ENCODE measurements around the gene RGN.
"Not testable (repeated sequence)": the region's sequence is repeated elsewhere in the genome, so short reads cannot be mapped to it uniquely, and the experiment has no call there.

The RGN gene

DNA sequence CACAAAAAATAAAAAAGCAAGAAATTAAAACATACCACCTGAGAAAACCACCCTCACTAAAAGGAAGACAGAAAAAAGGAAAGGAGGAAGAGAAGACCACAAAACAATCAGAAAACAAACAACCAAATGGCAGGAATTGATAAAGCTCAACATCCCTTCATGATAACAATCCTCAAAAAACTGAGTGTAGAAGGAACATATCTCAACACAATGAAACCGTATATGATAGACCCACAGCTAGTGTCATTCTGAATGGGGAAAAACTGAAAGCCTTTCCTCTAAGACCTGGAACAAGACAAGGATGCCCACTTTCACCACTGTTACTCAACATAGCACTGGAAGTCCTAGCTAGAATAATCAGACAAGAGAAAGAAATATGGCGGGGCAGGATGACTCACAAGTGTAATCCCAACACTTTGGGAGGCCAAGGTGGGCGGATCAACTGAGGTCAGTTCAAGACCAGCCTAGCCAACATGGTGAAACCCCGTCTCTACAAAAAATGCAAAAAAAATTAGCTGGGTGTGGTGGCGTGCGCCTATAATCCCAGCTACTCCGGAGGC is 38.4 kb downstream of the RGN start:
- DNase-seq (ENCODE audit: low spot score), result not testable (repeated sequence)

DNA sequence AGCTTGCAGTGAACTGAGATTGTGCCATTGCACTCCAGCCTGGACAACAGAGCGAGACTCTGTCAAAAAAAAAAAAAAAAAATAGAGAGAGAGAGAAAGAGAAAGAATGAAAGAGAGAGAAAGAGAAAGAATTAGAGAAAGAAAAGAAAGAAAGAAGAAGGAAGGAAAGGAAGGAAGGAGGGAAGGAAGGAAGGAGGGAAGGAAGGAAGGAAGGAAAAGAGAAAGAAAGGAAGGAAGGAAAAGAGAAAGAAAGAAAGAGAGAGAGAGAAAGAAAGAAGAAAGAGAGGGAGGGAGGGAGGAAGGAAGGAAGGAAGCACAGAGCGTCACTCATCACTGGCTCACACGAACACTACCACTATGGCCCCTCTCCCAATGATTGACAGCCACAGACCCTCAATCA is 46.2 kb downstream of the RGN start:
- DNase-seq (ENCODE audit: low spot score), result not testable (repeated sequence)

DNA sequence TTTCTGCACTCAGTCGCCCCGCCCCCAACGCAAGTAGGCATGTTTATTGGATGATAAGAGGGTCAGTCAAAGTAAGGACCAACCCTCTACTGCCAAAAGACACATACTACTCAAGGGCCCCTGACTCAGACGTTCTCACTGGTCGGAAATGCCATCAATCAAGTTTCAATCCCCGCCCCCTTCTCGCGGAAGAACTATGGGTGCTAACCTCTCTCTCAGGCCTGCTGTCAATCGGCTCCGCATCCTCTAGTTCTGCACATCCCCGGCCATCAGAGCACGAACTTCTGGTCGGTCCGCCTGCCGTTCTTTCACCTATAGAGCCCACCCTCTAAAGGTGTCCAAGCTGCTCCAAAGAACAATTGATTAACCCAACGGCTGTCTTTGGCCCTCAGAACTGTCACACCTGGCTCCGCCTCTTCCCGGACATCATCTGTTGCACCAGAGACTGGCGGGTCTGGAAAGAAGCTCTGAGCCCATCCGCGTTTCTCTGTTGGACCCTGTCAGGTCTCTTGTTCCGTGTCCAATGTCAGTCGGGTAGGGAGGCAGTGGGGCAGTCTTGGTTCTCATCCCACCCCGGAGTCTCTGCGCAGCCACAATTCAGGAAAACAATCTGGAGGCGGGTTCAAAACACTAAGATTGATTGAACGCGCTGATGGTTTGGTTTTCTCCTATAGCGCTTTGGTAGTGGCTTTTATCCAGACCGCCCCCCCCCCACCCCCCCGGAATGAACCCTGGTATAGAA is 51.1 kb downstream of the RGN start:
- peak; percentile 96 for DNase-seq (ENCODE audit: low spot score)

DNA sequence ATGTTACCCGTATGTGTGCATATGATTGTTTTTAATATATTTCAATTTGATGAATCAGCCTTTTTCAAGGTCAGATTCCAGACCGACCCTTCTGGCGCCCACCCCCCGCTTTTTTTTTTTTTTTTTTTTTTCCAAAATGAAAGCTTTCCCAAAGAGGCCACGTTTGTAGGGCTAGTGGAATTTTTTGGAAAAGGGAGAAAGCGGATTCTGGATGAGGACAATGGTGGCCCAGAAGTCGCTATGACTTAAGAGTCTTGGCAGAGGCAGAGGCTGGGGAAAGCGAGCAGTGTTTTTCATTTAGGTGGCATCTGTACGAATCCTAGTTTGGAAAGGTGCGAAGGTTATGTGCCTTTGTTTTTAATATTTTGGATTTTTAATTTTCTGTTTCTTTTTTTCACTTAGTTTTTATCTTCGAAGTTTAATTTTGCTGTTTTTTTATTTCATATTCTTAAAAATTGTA is 51.7 kb downstream of the RGN start:
- no peak for DNase-seq (ENCODE audit: low spot score)

DNA sequence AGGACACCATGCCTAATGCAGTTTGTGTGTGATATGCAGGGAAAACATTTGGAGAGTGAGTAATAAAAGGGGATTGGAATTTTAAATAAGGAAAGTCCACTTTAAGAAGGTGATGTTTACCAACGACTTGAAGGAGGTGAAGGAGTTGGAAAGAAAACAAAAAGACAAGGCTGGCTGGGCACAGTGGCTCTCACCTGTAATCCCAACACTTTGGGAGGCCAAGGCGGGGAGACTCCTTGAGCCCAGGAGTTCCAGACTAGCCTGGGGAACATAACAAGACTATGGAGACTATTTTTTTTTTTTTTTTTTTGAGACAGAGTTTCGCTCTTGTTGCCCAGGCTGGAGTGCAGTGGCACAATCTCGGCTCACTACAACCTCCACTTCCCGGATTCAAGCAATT is 55.2 kb downstream of the RGN start:
- no peak for DNase-seq (ENCODE audit: low spot score)

DNA sequence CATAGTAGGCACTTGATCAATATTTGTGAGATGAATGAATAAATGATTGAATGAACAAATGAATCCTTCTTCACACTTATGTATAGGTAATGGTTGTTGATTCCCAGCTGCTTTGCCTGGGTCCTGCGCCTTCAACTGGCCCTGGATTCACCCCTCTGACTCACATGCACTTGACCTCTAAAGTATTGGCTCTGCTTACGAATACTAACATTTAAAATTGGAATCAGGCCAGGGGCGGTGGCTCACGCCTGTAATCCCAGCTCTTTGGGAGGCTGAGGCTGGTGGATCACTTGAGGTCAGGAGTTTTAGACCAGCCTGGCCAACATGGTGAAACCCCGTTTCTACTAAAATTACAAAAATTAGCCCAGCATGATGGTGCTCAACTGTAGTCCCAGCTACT is 57.4 kb downstream of the RGN start:
- DNase-seq (ENCODE audit: low spot score), result not testable (repeated sequence)

DNA sequence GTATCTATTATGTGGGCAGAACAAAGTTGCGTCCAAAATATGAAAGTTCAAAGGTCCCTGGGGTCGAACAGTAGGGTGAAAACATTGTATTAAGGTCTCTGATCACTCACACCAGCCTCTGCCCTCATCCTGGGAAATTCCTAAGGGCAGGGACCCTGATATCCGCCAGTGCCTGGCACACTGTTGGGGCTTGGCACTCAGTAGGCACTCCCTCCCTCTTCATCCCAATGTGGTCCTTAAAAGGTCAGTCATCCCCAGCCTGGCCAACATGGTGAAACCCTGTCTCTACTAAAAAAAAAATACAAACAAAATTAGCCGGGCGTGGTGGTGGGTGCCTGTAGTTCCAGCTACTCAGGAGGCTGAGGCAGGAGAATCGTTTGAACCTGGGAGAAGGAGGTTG is 59.9 kb downstream of the RGN start:
- DNase-seq (ENCODE audit: low spot score), result no peak
